ENCODE results near the gene SLC35F2.

- TF ChIP-seq CHD2 (IDR thresholded peaks at IDR 0.05; ENCODE audit: low read length, partially characterized antibody) (no peak), CBX8 (IDR thresholded peaks at IDR 0.05) (no peak), GATA3 (IDR thresholded peaks at IDR 0.05; ENCODE audit: borderline replicate concordance) (no peak), MYC (IDR thresholded peaks at IDR 0.05; ENCODE audit: borderline replicate concordance, low read length) (no peak), BHLHE40 (IDR thresholded peaks at IDR 0.05; ENCODE audit: low read depth, low read length) (no peak), FOSL2 (IDR thresholded peaks at IDR 0.05) (no peak), FOSL2 (CRISPR knock-in tag; IDR thresholded peaks at IDR 0.05) (no peak)
- TF ChIP-seq, protein P1, sequence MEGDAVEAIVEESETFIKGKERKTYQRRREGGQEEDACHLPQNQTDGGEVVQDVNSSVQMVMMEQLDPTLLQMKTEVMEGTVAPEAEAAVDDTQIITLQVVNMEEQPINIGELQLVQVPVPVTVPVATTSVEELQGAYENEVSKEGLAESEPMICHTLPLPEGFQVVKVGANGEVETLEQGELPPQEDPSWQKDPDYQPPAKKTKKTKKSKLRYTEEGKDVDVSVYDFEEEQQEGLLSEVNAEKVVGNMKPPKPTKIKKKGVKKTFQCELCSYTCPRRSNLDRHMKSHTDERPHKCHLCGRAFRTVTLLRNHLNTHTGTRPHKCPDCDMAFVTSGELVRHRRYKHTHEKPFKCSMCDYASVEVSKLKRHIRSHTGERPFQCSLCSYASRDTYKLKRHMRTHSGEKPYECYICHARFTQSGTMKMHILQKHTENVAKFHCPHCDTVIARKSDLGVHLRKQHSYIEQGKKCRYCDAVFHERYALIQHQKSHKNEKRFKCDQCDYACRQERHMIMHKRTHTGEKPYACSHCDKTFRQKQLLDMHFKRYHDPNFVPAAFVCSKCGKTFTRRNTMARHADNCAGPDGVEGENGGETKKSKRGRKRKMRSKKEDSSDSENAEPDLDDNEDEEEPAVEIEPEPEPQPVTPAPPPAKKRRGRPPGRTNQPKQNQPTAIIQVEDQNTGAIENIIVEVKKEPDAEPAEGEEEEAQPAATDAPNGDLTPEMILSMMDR (IDR thresholded peaks at IDR 0.05): no peak
- TF ChIP-seq, protein P2, sequence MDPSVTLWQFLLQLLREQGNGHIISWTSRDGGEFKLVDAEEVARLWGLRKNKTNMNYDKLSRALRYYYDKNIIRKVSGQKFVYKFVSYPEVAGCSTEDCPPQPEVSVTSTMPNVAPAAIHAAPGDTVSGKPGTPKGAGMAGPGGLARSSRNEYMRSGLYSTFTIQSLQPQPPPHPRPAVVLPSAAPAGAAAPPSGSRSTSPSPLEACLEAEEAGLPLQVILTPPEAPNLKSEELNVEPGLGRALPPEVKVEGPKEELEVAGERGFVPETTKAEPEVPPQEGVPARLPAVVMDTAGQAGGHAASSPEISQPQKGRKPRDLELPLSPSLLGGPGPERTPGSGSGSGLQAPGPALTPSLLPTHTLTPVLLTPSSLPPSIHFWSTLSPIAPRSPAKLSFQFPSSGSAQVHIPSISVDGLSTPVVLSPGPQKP (IDR thresholded peaks at IDR 0.05; ENCODE audit: low read depth, low read length): no peak
- TF ChIP-seq, protein P3, sequence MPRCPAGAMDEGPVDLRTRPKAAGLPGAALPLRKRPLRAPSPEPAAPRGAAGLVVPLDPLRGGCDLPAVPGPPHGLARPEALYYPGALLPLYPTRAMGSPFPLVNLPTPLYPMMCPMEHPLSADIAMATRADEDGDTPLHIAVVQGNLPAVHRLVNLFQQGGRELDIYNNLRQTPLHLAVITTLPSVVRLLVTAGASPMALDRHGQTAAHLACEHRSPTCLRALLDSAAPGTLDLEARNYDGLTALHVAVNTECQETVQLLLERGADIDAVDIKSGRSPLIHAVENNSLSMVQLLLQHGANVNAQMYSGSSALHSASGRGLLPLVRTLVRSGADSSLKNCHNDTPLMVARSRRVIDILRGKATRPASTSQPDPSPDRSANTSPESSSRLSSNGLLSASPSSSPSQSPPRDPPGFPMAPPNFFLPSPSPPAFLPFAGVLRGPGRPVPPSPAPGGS (IDR thresholded peaks at IDR 0.05): no peak
Measured at GRCh38 chr11:107744736-107745135, 113.9 kb downstream of the SLC35F2 start.

Data from A549 (cell line).